Stimulated activated effector memory CD8-positive, alpha-beta T cell treated with anti-CD3 and anti-CD28 coated beads, Interleukin-12 subunit alpha, Interleukin-12 subunit beta, amount 100 ng/mL, for 72 hours (primary cell): ENCODE results near the gene ANKRD60.

Experiments used
- ATAC-seq: fragments of 150-1000 bp; cut with Tn5 transposase; 2 replicates; pipeline ENCODE4 v1.10.0; 2021
- DNase-seq, 2 donors: peaks; one replicate each; pipeline ENCODE4 v3.0.0; 2021 to 2022; ENCODE audit warnings: low spot score in 2 of 2
- H3K27ac Mint-ChIP-seq: one replicate; pipeline ENCODE4 v1.8.0; 2022; ENCODE audit warnings: mild to moderate bottlenecking, mixed read lengths
- H3K36me3 Mint-ChIP-seq: one replicate; pipeline ENCODE4 v1.8.0; 2022; ENCODE audit warnings: mild to moderate bottlenecking, mixed read lengths
- H3K4me1 Mint-ChIP-seq: one replicate; pipeline ENCODE4 v1.8.0; 2022; ENCODE audit warnings: mixed read lengths
- H3K4me3 Mint-ChIP-seq: one replicate; pipeline ENCODE4 v1.8.0; 2022; ENCODE audit warnings: mild to moderate bottlenecking, mixed read lengths
- H3K9me3 Mint-ChIP-seq: one replicate; pipeline ENCODE4 v1.8.0; 2022; ENCODE audit warnings: mixed read lengths

Gene ANKRD60

GRCh38 chr20:58215116-58215515 is 13.3 kb downstream of the ANKRD60 start:
- no peaks in the 10 kb centered on the region for H3K36me3 Mint-ChIP-seq

GRCh38 chr20:58214310-58214709 is 14.1 kb downstream of the ANKRD60 start:
- DNase-seq (no peak), ATAC-seq (no peak)
- Mint-ChIP-seq H3K27ac (no peak overlapping the region), H3K4me3 (no peak overlapping the region), H3K36me3 (peaks cover 5% of the 10 kb centered on the region), H3K9me3 (peaks cover 4% of the 10 kb centered on the region), H3K4me1 (no peaks in the 10 kb centered on the region)

More at GRCh38 chr20:58215116-58215515, 13.3 kb downstream of the ANKRD60 start:
- no peaks in the 10 kb centered on the region for H3K4me1 Mint-ChIP-seq
- H3K27ac Mint-ChIP-seq = no peak overlapping the region
- H3K4me3 Mint-ChIP-seq = no peak overlapping the region
- no peak for DNase-seq
- no peak for ATAC-seq
- peaks cover 4% of the 10 kb centered on the region for H3K9me3 Mint-ChIP-seq

GRCh38 chr20:58213716-58214115 is 14.7 kb downstream of the ANKRD60 start:
- Mint-ChIP-seq H3K4me1 (no peaks in the 10 kb centered on the region), H3K4me3 (no peak overlapping the region), H3K36me3 (peaks cover 5% of the 10 kb centered on the region), H3K9me3 (no peaks in the 10 kb centered on the region), H3K27ac (no peak overlapping the region)
- ATAC-seq = no peak
- DNase-seq = no peak

- Mint-ChIP-seq H3K9me3 (no peaks in the 10 kb centered on the region), H3K4me1 (no peaks in the 10 kb centered on the region), H3K4me3 (no peak overlapping the region), H3K36me3 (peaks cover 5% of the 10 kb centered on the region), H3K27ac (no peak overlapping the region)
- ATAC-seq (no peak), DNase-seq (no peak)
Observed at GRCh38 chr20:58213121-58213520, 15.3 kb downstream of the ANKRD60 start.

- Mint-ChIP-seq H3K4me3 (no peak overlapping the region), H3K4me1 (no peaks in the 10 kb centered on the region), H3K27ac (no peak overlapping the region), H3K9me3 (no peaks in the 10 kb centered on the region), H3K36me3 (peaks cover 5% of the 10 kb centered on the region)
- DNase-seq (no peak), ATAC-seq (no peak)
Observed at GRCh38 chr20:58212636-58213035, 15.8 kb downstream of the ANKRD60 start.

- no peaks in the 10 kb centered on the region for H3K4me1 Mint-ChIP-seq
- DNase-seq (no peak), ATAC-seq (no peak)
- H3K27ac Mint-ChIP-seq = no peak overlapping the region
- no peak overlapping the region for H3K4me3 Mint-ChIP-seq
- no peaks in the 10 kb centered on the region for H3K9me3 Mint-ChIP-seq
- H3K36me3 Mint-ChIP-seq = peaks cover 5% of the 10 kb centered on the region
Observed at GRCh38 chr20:58210398-58210747, 18.1 kb downstream of the ANKRD60 start.

- Mint-ChIP-seq H3K4me1 (no peaks in the 10 kb centered on the region), H3K36me3 (peaks cover 5% of the 10 kb centered on the region), H3K9me3 (no peaks in the 10 kb centered on the region), H3K27ac (peak overlapping the region; percentile 55), H3K4me3 (no peak overlapping the region)
- DNase-seq = peak; percentile 95
- peak; percentile 85 for ATAC-seq
Observed at GRCh38 chr20:58209652-58210397, 18.6 kb downstream of the ANKRD60 start.

- Mint-ChIP-seq H3K36me3 (peaks cover 5% of the 10 kb centered on the region), H3K4me3 (no peak overlapping the region), H3K4me1 (no peaks in the 10 kb centered on the region), H3K27ac (no peak overlapping the region), H3K9me3 (no peaks in the 10 kb centered on the region)
- DNase-seq (no peak), ATAC-seq (no peak)
Observed at GRCh38 chr20:58208944-58209343, 19.5 kb downstream of the ANKRD60 start.

- Mint-ChIP-seq H3K9me3 (no peaks in the 10 kb centered on the region), H3K36me3 (peaks cover 5% of the 10 kb centered on the region), H3K4me1 (no peaks in the 10 kb centered on the region), H3K4me3 (no peak overlapping the region), H3K27ac (no peak overlapping the region)
- no peak for DNase-seq
- ATAC-seq = no peak
Observed at GRCh38 chr20:58205850-58206249, 22.6 kb downstream of the ANKRD60 start.

- Mint-ChIP-seq H3K36me3 (no peaks in the 10 kb centered on the region), H3K27ac (no peak overlapping the region), H3K4me3 (no peak overlapping the region), H3K4me1 (no peaks in the 10 kb centered on the region), H3K9me3 (no peaks in the 10 kb centered on the region)
- DNase-seq = no peak
- ATAC-seq = no peak
Observed at GRCh38 chr20:58202044-58202443, 26.4 kb downstream of the ANKRD60 start.

- no peaks in the 10 kb centered on the region for H3K36me3 Mint-ChIP-seq
- no peak for ATAC-seq
- no peak overlapping the region for H3K27ac Mint-ChIP-seq
- DNase-seq = no peak
- H3K9me3 Mint-ChIP-seq = no peaks in the 10 kb centered on the region
- no peak overlapping the region for H3K4me3 Mint-ChIP-seq
- H3K4me1 Mint-ChIP-seq = no peaks in the 10 kb centered on the region
Observed at GRCh38 chr20:58201616-58202015, 26.8 kb downstream of the ANKRD60 start.

- DNase-seq = no peak
- no peaks in the 10 kb centered on the region for H3K36me3 Mint-ChIP-seq
- H3K27ac Mint-ChIP-seq = no peak overlapping the region
- no peaks in the 10 kb centered on the region for H3K4me1 Mint-ChIP-seq
- ATAC-seq = no peak
- no peak overlapping the region for H3K4me3 Mint-ChIP-seq
- peaks cover 3% of the 10 kb centered on the region for H3K9me3 Mint-ChIP-seq
Observed at GRCh38 chr20:58199469-58199868, 29.0 kb downstream of the ANKRD60 start.

GRCh38 chr20:58198901-58199355 is 29.5 kb downstream of the ANKRD60 start:
- Mint-ChIP-seq H3K36me3 (no peaks in the 10 kb centered on the region), H3K9me3 (peaks cover 3% of the 10 kb centered on the region), H3K27ac (no peak overlapping the region), H3K4me1 (no peaks in the 10 kb centered on the region), H3K4me3 (no peak overlapping the region)
- no peak for ATAC-seq
- no peak for DNase-seq

- ATAC-seq (no peak), DNase-seq (no peak)
- H3K4me1 Mint-ChIP-seq = no peaks in the 10 kb centered on the region
- H3K27ac Mint-ChIP-seq = no peak overlapping the region
- no peak overlapping the region for H3K4me3 Mint-ChIP-seq
- H3K9me3 Mint-ChIP-seq = peaks cover 3% of the 10 kb centered on the region
- H3K36me3 Mint-ChIP-seq = no peaks in the 10 kb centered on the region
Observed at GRCh38 chr20:58198384-58198783, 30.1 kb downstream of the ANKRD60 start.

- Mint-ChIP-seq H3K4me1 (no peaks in the 10 kb centered on the region), H3K27ac (no peak overlapping the region)
Observed at GRCh38 chr20:58197185-58197469, 31.3 kb downstream of the ANKRD60 start.

GRCh38 chr20:58196402-58197184 is 31.9 kb downstream of the ANKRD60 start:
- ATAC-seq = no peak
- no peaks in the 10 kb centered on the region for H3K36me3 Mint-ChIP-seq

More at GRCh38 chr20:58197185-58197469, 31.3 kb downstream of the ANKRD60 start:
- ATAC-seq (no peak), DNase-seq (no peak)
- Mint-ChIP-seq H3K4me3 (no peak overlapping the region), H3K9me3 (peaks cover 3% of the 10 kb centered on the region), H3K36me3 (no peaks in the 10 kb centered on the region)

More at GRCh38 chr20:58196402-58197184, 31.9 kb downstream of the ANKRD60 start:
- H3K4me1 Mint-ChIP-seq = no peaks in the 10 kb centered on the region
- H3K9me3 Mint-ChIP-seq = peaks cover 3% of the 10 kb centered on the region
- H3K27ac Mint-ChIP-seq = no peak overlapping the region
- no peak overlapping the region for H3K4me3 Mint-ChIP-seq
- no peak for DNase-seq
